Keratinocyte (primary cell): ENCODE data around the gene AKR1C8. TPM values are rescaled to one million over a fixed set of nuclear protein-coding genes. Genes with fewer than 3 reads are reported as not detected.

ENCODE experiments used
- DNase-seq: peaks from one replicate; pipeline ENCODE4 v3.0.0-alpha.2; 2011; ENCODE audit warnings: low read depth, missing footprints, low spot score
- FAIRE-seq: peaks from 2 replicates; lab custom pipeline; 2011; peaks lifted over from hg19 to GRCh38; lab: Jason Lieb, UNC
- H2AFZ ChIP-seq: 2 replicates; pipeline ENCODE4 v1.6.0; 2012; ENCODE audit warnings: low read length, control low read depth, inconsistent platforms; ENCODE audit not compliant: control insufficient read depth
- H3K27ac ChIP-seq: 2 replicates; pipeline ENCODE4 v1.5.1; 2011; ENCODE audit warnings: low read length; ENCODE audit not compliant: control insufficient read depth, insufficient read depth
- H3K27me3 ChIP-seq: 3 replicates; pipeline ENCODE4 v1.6.0; 2011; ENCODE audit warnings: low read length; ENCODE audit not compliant: control insufficient read depth, insufficient read depth; ENCODE audit errors: extremely low read depth
- H3K36me3 ChIP-seq, 2 experiments: 2 replicates in 1 of 2; 3 replicates in 1 of 2; pipeline ENCODE4 v1.5.1; 2011; ENCODE audit warnings: low read length in 2 of 2, mild to moderate bottlenecking in 1 of 2; ENCODE audit not compliant: control insufficient read depth in 2 of 2, insufficient read depth in 2 of 2; ENCODE audit errors: extremely low read depth in 1 of 2
- H3K4me1 ChIP-seq: 3 replicates; pipeline ENCODE4 v1.5.1; 2011; ENCODE audit warnings: low read length; ENCODE audit not compliant: control insufficient read depth, insufficient read depth; ENCODE audit errors: extremely low read depth
- H3K4me2 ChIP-seq: 3 replicates; pipeline ENCODE4 v1.6.0; 2011; ENCODE audit warnings: low read depth, low read length; ENCODE audit not compliant: control insufficient read depth, insufficient read depth; ENCODE audit errors: extremely low read depth
- H3K4me3 ChIP-seq, 3 experiments: fragments of 200-600 bp in 1 of 3; sonication (generic) in 1 of 3; 2 replicates in 2 of 3; 3 replicates in 1 of 3; pipeline ENCODE4 v1.5.1; 2011 to 2016; ENCODE audit warnings: low read length in 3 of 3, mild to moderate bottlenecking in 3 of 3, control low read depth in 2 of 3, inconsistent platforms in 1 of 3, low read depth in 1 of 3, mixed read lengths in 1 of 3, mixed run types in 1 of 3, moderate library complexity in 1 of 3; ENCODE audit not compliant: control insufficient read depth in 2 of 3, insufficient read depth in 2 of 3; ENCODE audit errors: extremely low read depth in 1 of 3
- H3K79me2 ChIP-seq: 2 replicates; pipeline ENCODE4 v1.6.0; 2012; ENCODE audit warnings: low read length; ENCODE audit not compliant: control insufficient read depth, insufficient read depth
- H3K9ac ChIP-seq: 3 replicates; pipeline ENCODE4 v1.6.0; 2011; ENCODE audit warnings: low read length; ENCODE audit not compliant: control insufficient read depth, insufficient read depth; ENCODE audit errors: extremely low read depth
- H3K9me1 ChIP-seq: 3 replicates; pipeline ENCODE4 v1.6.0; 2011; ENCODE audit warnings: low read length; ENCODE audit not compliant: control insufficient read depth, insufficient read depth; ENCODE audit errors: extremely low read depth
- H3K9me3 ChIP-seq: 2 replicates; pipeline ENCODE4 v1.5.1; 2012; ENCODE audit warnings: low read depth, low read length; ENCODE audit not compliant: control insufficient read depth
- H4K20me1 ChIP-seq: 3 replicates; pipeline ENCODE4 v1.6.0; 2011; ENCODE audit warnings: low read length; ENCODE audit not compliant: control insufficient read depth, insufficient read depth; ENCODE audit errors: extremely low read depth
- EZH2 ChIP-seq: IDR thresholded peaks from one replicate; pipeline ENCODE4 v1.6.1; 2012; ENCODE audit warnings: inconsistent platforms, mild to moderate bottlenecking, low read length, moderate library complexity
- dilution Hi-C: fragments of 300-500 bp; cut with MboI; formaldehyde crosslinking; loops from one replicate; pipeline ENCODE4 v1.7.0; 2020; ENCODE audit warnings: low sequenced_read_pairs; ENCODE audit not compliant: extremely low pct_ligation_motif_present
- polyA plus RNA-seq, 5 experiments: library from polyadenylated mRNA; depleted of rRNA in 3 of 5; stranded (reverse) in 3 of 5; stranded (forward) in 1 of 5; unstranded in 1 of 5; fragments of >200 nt; gene quantifications; 1 replicate in 1 of 5; 2 replicates in 3 of 5; 3 replicates in 1 of 5; pipeline versions ENCODE4 v1.2.1 to v1.2.3, GENCODE V29; 2011 to 2012; ENCODE audit warnings: missing spikeins in 2 of 5, low read depth in 1 of 5, low replicate concordance in 1 of 5
- TF ChIP-seq, protein P1 (sequence below), 3 experiments: IDR thresholded peaks in 1 of 3; conservative IDR thresholded peaks in 1 of 3; optimal IDR thresholded peaks in 1 of 3; 2 replicates in 2 of 3; 3 replicates in 1 of 3; pipeline versions ENCODE3 to v1.5.1; 2011; ENCODE audit warnings: low read length in 3 of 3, mild to moderate bottlenecking in 3 of 3, moderate library complexity in 2 of 3, control low read depth in 1 of 3, inconsistent platforms in 1 of 3; ENCODE audit not compliant: insufficient read depth in 2 of 3; ENCODE audit errors: extremely low read depth in 1 of 3

AKR1C8 gene
- polyA plus RNA-seq, 1 donor (not counting 4 experiments of a cell fraction or from before 2014, with no cell fraction given), result not detected

DNA sequence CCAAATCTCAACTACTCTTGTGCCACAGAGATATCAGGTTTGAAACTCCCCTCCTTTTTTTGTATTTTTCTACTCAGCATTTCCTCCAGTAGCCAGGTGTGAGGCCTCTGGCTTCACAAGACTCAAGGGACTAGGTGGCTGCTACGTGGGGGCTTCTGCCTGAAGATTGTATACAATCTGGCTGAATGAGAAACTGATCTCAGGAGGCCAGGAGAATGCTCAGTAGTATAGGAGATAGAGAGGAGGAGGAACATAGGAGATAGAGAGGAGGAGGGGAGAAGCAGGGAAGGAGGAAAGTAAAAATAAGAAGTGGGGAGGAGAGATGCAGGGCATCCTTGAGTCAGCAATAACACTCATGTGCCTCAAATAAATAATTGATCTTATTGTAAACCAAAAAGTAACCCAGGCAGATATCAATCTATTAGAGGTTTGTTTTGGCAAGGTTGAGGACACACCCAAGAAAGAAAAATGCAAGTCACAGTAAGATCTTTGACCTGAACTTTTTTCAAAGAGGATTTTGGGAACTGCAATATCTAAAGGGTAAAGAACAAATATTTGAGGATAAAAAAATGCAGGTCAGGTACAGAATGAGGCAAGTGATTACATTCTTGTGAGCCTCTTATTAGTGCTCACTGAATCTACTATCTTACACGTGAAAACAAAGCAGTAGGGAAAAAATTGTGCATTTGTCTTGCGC is 36.8 kb downstream of the AKR1C8 start:
- H3K9ac ChIP-seq, result no peak overlapping the region
- no peaks in the 10 kb centered on the region for H3K9me1 ChIP-seq
- no peak overlapping the region for H3K4me3 ChIP-seq
- H3K27ac ChIP-seq, result no peak overlapping the region
- no peaks in the 10 kb centered on the region for H3K79me2 ChIP-seq
- H3K9me3 ChIP-seq, result no peaks in the 10 kb centered on the region
- no peak overlapping the region for H3K4me2 ChIP-seq
- H3K27me3 ChIP-seq, result no peaks in the 10 kb centered on the region
- TF ChIP-seq EZH2, result no peak
- TF ChIP-seq, protein P1, sequence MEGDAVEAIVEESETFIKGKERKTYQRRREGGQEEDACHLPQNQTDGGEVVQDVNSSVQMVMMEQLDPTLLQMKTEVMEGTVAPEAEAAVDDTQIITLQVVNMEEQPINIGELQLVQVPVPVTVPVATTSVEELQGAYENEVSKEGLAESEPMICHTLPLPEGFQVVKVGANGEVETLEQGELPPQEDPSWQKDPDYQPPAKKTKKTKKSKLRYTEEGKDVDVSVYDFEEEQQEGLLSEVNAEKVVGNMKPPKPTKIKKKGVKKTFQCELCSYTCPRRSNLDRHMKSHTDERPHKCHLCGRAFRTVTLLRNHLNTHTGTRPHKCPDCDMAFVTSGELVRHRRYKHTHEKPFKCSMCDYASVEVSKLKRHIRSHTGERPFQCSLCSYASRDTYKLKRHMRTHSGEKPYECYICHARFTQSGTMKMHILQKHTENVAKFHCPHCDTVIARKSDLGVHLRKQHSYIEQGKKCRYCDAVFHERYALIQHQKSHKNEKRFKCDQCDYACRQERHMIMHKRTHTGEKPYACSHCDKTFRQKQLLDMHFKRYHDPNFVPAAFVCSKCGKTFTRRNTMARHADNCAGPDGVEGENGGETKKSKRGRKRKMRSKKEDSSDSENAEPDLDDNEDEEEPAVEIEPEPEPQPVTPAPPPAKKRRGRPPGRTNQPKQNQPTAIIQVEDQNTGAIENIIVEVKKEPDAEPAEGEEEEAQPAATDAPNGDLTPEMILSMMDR (optimal IDR thresholded peaks at IDR 0.05 in 1 of 3, IDR thresholded peaks at IDR 0.05 in 1 of 3, conservative IDR thresholded peaks at IDR 0.05 in 1 of 3; ENCODE audit: extremely low read depth in 1 of 3, insufficient read depth in 2 of 3, low read length in 3 of 3), result no peak
- FAIRE-seq (no peak), DNase-seq (no peak)
- no peak overlapping the region for H2AFZ ChIP-seq
- H3K4me1 ChIP-seq, result no peaks in the 10 kb centered on the region
- no peaks in the 10 kb centered on the region for H3K36me3 ChIP-seq
- H4K20me1 ChIP-seq, result no peaks in the 10 kb centered on the region
- dilution Hi-C loops, result no loop called here

DNA sequence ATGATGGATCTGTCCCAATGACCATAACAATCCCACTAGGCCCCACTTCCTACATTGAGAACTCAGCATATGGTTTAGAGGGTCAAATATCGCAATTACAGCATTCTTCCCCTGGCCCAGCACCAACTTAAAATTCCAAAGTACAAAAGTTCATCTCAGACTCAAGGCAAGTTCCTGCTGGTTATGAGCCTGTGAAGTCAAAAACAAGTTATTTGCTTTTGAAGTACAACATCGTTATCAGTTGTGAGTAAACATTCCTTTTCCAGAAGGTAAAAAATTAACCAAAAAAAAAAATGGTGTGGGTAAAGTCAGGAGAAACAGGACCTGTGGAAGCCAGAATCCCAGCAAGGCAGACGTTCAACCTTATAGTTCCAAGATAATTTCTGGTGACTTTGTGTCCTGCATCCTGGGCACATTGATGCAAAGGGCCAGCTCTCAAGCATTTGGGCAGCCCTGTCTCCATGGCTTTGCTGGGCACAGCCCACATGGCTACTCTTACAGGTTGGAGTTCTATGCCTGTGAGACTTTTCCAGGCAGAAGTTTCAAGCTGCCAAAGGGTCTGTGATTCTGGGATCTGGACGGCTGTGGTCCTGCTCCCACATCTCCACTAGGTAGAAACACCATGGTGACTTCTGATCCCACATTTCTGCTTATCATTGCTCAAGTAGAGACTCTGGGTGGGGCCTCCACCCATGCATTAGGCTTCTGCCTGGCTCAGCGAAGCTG is 37.5 kb downstream of the AKR1C8 start:
- TF ChIP-seq, protein P1 (optimal IDR thresholded peaks at IDR 0.05 in 1 of 3, IDR thresholded peaks at IDR 0.05 in 1 of 3, conservative IDR thresholded peaks at IDR 0.05 in 1 of 3; ENCODE audit: extremely low read depth in 1 of 3, insufficient read depth in 2 of 3, low read length in 3 of 3), result no peak
- TF ChIP-seq EZH2, result no peak
- H3K4me2 ChIP-seq, result no peak overlapping the region
- H3K4me3 ChIP-seq, result no peak overlapping the region
- no peak overlapping the region for H2AFZ ChIP-seq
- H3K4me1 ChIP-seq, result no peaks in the 10 kb centered on the region
- no peaks in the 10 kb centered on the region for H3K79me2 ChIP-seq
- no peak overlapping the region for H3K27ac ChIP-seq
- H3K9ac ChIP-seq, result no peak overlapping the region
- no peak for FAIRE-seq
- dilution Hi-C loops, result no loop called here
- H3K9me3 ChIP-seq, result no peaks in the 10 kb centered on the region
- no peaks in the 10 kb centered on the region for H4K20me1 ChIP-seq
- no peaks in the 10 kb centered on the region for H3K27me3 ChIP-seq
- H3K9me1 ChIP-seq, result no peaks in the 10 kb centered on the region
- DNase-seq, result no peak
- H3K36me3 ChIP-seq, result no peaks in the 10 kb centered on the region
